Measurements from ENCODE around the gene USP5. TPM values are rescaled to one million over a fixed set of nuclear protein-coding genes. Genes with fewer than 3 reads are reported as not detected.

The USP5 gene
- total RNA-seq, 1 donor from 2014 or later = 146 TPM

DNA sequence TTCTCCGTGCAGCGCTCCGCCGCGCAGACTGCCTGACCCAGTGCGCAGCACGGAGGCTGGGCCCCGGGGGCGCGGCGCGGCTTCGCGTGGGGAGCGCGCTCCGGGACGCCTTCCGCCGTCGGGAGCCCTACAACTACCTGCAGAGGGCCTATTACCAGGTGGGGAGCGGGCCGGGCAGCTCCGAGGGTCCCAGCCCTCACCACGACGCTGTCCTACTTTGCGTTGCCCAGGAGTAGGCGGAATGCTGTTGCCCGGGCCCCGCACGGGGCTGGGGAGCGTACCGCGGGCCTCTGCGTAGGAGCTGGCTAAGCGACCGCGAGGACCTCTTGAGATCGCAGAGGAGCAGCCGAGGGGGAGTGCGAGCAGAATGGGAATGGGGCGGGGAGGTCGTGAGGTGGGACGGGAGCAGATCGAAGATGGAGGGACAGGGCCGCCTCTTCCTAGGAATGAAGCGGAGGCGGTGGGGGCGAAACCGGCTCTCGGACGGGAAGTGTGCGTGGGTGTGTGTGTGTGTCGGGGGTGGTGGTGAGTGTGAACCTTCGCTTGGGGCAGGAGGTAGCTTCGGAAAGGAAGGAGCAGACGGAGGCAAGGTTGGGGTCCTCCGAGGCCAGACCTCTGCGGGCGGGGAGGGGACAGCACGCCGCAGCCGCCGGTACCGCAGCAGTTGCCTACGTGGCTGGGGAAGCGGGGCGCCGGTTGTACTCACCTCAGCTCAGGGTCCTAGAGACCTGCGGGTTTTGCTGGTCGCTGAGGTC is 23.0 kb upstream of the USP5 start:
- DNase-seq (ENCODE audit: low read depth) = peak; percentile 47
- Histone ChIP-seq H2AFZ (ENCODE audit: low read depth, low read length) (peak overlapping the region; percentile 63), H3K4me1 (ENCODE audit: insufficient read depth, low read length) (peaks cover 19% of the 10 kb centered on the region), H3K9ac (ENCODE audit: low read length) (peak overlapping the region; percentile 96), H3K4me3 (ENCODE audit: insufficient read depth, low read depth, low read length) (peak overlapping the region; percentile 71), H3K27ac (ENCODE audit: low read depth, low read length) (peak overlapping the region; percentile 80), H3K4me2 (ENCODE audit: low read length) (peak overlapping the region; percentile 85), H4K20me1 (ENCODE audit: insufficient read depth, low read length) (peaks cover 10% of the 10 kb centered on the region), H3K79me2 (ENCODE audit: insufficient read depth, low read length) (peaks cover 29% of the 10 kb centered on the region), H3K36me3 (ENCODE audit: insufficient read depth, low read length) (peaks cover 13% of the 10 kb centered on the region), H3K9me3 (ENCODE audit: insufficient read depth, low read depth, low read length) (no peaks in the 10 kb centered on the region), H3K27me3 (ENCODE audit: insufficient read depth, low read length) (no peaks in the 10 kb centered on the region)
- FAIRE-seq = no peak
- TF ChIP-seq CTCF (IDR thresholded peaks at IDR 0.05; ENCODE audit: insufficient read depth, low read depth, low read length) (no peak), EZH2 (IDR thresholded peaks at IDR 0.05; ENCODE audit: insufficient read depth, low read length) (no peak)
- H3K27ac Mint-ChIP-seq (ENCODE audit: unreplicated experiment) = peak overlapping the region; percentile 96
- H3K4me1 Mint-ChIP-seq (ENCODE audit: low read depth, unreplicated experiment) = peaks cover 13% of the 10 kb centered on the region
- no peaks in the 10 kb centered on the region for H3K27me3 Mint-ChIP-seq (ENCODE audit: low read depth, unreplicated experiment)
- H3K9me3 Mint-ChIP-seq (ENCODE audit: unreplicated experiment) = no peaks in the 10 kb centered on the region
- H3K36me3 Mint-ChIP-seq (ENCODE audit: low read depth, unreplicated experiment) = peaks cover 7% of the 10 kb centered on the region
- H3K4me3 Mint-ChIP-seq (ENCODE audit: unreplicated experiment) = peak overlapping the region; percentile 98

DNA sequence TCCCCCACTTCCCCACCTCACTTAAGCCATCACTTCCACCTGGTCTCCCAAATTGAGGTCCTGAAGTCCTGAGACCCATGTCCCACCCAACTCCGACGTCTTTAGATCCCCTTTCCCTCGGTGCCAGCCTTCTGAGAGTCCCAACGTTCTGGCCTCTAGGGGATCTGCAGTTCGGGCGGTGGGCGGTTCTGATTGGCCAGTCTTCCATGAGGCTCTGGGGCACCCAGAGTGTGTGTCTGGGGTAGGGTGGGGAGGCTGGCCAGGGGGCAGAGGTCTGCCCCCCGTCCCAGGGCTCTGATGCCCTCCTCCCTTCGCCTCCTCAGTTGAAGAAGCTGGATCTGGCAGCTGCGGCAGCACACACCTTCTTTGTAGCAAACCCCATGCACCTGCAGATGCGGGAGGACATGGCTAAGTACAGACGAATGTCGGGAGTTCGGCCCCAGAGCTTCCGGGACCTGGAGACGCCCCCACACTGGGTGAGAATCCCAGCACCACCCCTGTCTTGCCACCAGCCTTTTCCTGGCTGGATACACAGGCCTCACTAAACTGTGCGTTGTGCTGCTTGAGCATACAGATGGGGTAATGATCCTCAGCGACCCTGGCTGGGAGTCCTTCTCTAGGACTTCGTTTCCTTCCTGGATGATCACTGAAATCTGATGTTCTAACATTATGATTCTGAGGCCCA is 22.3 kb upstream of the USP5 start:
- no peaks in the 10 kb centered on the region for H3K9me3 Mint-ChIP-seq (ENCODE audit: unreplicated experiment)
- H3K27me3 Mint-ChIP-seq (ENCODE audit: low read depth, unreplicated experiment) = no peaks in the 10 kb centered on the region
- Histone ChIP-seq H2AFZ (ENCODE audit: low read depth, low read length) (peak overlapping the region; percentile 63), H3K27me3 (ENCODE audit: insufficient read depth, low read length) (no peaks in the 10 kb centered on the region), H3K4me1 (ENCODE audit: insufficient read depth, low read length) (peaks cover 19% of the 10 kb centered on the region), H3K27ac (ENCODE audit: low read depth, low read length) (peak overlapping the region; percentile 80), H3K4me3 (ENCODE audit: insufficient read depth, low read depth, low read length) (peak overlapping the region; percentile 71), H4K20me1 (ENCODE audit: insufficient read depth, low read length) (peaks cover 10% of the 10 kb centered on the region), H3K79me2 (ENCODE audit: insufficient read depth, low read length) (peaks cover 29% of the 10 kb centered on the region), H3K9me3 (ENCODE audit: insufficient read depth, low read depth, low read length) (no peaks in the 10 kb centered on the region), H3K9ac (ENCODE audit: low read length) (peak overlapping the region; percentile 96), H3K4me2 (ENCODE audit: low read length) (peak overlapping the region; percentile 85), H3K36me3 (ENCODE audit: insufficient read depth, low read length) (peaks cover 17% of the 10 kb centered on the region)
- H3K4me3 Mint-ChIP-seq (ENCODE audit: unreplicated experiment) = peak overlapping the region; percentile 98
- H3K4me1 Mint-ChIP-seq (ENCODE audit: low read depth, unreplicated experiment) = peaks cover 13% of the 10 kb centered on the region
- H3K27ac Mint-ChIP-seq (ENCODE audit: unreplicated experiment) = peak overlapping the region; percentile 96
- peaks cover 6% of the 10 kb centered on the region for H3K36me3 Mint-ChIP-seq (ENCODE audit: low read depth, unreplicated experiment)
- TF ChIP-seq EZH2 (IDR thresholded peaks at IDR 0.05; ENCODE audit: insufficient read depth, low read length) (no peak), CTCF (IDR thresholded peaks at IDR 0.05; ENCODE audit: insufficient read depth, low read depth, low read length) (peak; percentile 12)
- FAIRE-seq (no peak), DNase-seq (ENCODE audit: low read depth) (peak; percentile 31)

All from astrocyte (in vitro differentiated cells and primary cell).